Panc1 (cell line): ENCODE results near the gene CASP9.

Source experiments
- POLR2AphosphoS5 ChIP-seq: IDR thresholded peaks from 2 replicates; pipeline ENCODE4 v1.6.1; 2012; ENCODE audit warnings: mild to moderate bottlenecking, low read depth, low read length, moderate library complexity
- SIN3A ChIP-seq: IDR thresholded peaks from 2 replicates; pipeline ENCODE4 v1.6.1; 2012; ENCODE audit warnings: low read depth, mild to moderate bottlenecking, low read length, moderate library complexity, borderline replicate concordance; ENCODE audit not compliant: insufficient read depth
- TCF7L2 ChIP-seq: IDR thresholded peaks from 2 replicates; pipeline ENCODE4 v1.6.1; 2011; ENCODE audit warnings: mild to moderate bottlenecking, low read depth, low read length, inconsistent platforms
- TF ChIP-seq, protein P1 (sequence below), 2 experiments: IDR thresholded peaks; 2 replicates each; pipeline ENCODE4 v1.6.1; 2011 to 2012; ENCODE audit warnings: low read depth in 2 of 2, control low read depth in 1 of 2, low read length in 1 of 2, mild to moderate bottlenecking in 1 of 2, moderate library complexity in 1 of 2; ENCODE audit not compliant: insufficient read depth in 1 of 2
- TF ChIP-seq, protein P2 (sequence below): fragments of 450-650 bp; IDR thresholded peaks from 2 replicates; pipeline ENCODE4 v1.5.1; 2017; ENCODE audit warnings: mild to moderate bottlenecking

DNA sequence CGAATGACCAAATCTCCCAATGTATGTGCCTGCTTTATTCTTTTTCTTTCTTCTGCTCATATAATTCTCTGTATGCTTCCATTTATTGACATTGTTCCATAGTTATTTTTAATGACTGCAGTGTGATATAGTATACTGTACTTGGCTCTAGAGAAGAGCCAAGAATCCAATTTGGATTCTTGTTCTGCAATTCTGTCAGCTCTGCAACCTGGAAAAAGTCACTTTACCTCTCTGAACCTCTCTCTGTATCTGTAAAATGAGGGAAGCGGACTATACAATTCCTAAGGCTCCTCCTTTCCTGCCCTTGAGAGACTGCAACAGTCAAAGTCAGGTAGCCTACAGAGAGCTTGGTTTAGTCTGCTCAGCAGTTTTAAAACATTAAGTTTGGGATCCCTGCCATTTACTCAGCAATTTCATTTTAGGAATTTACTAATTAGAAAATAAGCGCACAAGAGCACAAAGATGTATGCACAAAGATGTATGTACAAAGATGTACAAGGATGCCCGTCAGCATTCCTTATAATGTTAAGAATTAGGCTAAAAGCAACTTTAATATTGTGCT is 17.3 kb upstream of the CASP9 start:
- TF ChIP-seq TCF7L2 (no peak), POLR2AphosphoS5 (no peak), SIN3A (no peak)
- TF ChIP-seq, protein P1, sequence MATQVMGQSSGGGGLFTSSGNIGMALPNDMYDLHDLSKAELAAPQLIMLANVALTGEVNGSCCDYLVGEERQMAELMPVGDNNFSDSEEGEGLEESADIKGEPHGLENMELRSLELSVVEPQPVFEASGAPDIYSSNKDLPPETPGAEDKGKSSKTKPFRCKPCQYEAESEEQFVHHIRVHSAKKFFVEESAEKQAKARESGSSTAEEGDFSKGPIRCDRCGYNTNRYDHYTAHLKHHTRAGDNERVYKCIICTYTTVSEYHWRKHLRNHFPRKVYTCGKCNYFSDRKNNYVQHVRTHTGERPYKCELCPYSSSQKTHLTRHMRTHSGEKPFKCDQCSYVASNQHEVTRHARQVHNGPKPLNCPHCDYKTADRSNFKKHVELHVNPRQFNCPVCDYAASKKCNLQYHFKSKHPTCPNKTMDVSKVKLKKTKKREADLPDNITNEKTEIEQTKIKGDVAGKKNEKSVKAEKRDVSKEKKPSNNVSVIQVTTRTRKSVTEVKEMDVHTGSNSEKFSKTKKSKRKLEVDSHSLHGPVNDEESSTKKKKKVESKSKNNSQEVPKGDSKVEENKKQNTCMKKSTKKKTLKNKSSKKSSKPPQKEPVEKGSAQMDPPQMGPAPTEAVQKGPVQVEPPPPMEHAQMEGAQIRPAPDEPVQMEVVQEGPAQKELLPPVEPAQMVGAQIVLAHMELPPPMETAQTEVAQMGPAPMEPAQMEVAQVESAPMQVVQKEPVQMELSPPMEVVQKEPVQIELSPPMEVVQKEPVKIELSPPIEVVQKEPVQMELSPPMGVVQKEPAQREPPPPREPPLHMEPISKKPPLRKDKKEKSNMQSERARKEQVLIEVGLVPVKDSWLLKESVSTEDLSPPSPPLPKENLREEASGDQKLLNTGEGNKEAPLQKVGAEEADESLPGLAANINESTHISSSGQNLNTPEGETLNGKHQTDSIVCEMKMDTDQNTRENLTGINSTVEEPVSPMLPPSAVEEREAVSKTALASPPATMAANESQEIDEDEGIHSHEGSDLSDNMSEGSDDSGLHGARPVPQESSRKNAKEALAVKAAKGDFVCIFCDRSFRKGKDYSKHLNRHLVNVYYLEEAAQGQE (IDR thresholded peaks at IDR 0.05; ENCODE audit: insufficient read depth in 1 of 2, low read depth in 2 of 2, low read length in 1 of 2): no peak
- TF ChIP-seq, protein P2, sequence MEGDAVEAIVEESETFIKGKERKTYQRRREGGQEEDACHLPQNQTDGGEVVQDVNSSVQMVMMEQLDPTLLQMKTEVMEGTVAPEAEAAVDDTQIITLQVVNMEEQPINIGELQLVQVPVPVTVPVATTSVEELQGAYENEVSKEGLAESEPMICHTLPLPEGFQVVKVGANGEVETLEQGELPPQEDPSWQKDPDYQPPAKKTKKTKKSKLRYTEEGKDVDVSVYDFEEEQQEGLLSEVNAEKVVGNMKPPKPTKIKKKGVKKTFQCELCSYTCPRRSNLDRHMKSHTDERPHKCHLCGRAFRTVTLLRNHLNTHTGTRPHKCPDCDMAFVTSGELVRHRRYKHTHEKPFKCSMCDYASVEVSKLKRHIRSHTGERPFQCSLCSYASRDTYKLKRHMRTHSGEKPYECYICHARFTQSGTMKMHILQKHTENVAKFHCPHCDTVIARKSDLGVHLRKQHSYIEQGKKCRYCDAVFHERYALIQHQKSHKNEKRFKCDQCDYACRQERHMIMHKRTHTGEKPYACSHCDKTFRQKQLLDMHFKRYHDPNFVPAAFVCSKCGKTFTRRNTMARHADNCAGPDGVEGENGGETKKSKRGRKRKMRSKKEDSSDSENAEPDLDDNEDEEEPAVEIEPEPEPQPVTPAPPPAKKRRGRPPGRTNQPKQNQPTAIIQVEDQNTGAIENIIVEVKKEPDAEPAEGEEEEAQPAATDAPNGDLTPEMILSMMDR: no peak
